Osteocyte (in vitro differentiated cells): ENCODE results near the gene RARB. TPM values are rescaled to one million over a fixed set of nuclear protein-coding genes. Genes with fewer than 3 reads are reported as not detected.

Experiments
- DNase-seq: peaks from one replicate; pipeline ENCODE4 v3.0.0; 2021; ENCODE audit warnings: mixed read lengths; ENCODE audit not compliant: unreplicated experiment; ENCODE audit errors: extremely low spot score
- H3K27ac Mint-ChIP-seq: one replicate; pipeline ENCODE4 v1.8.0; 2021; ENCODE audit warnings: mild to moderate bottlenecking, mixed read lengths; ENCODE audit not compliant: unreplicated experiment
- H3K27me3 Mint-ChIP-seq: one replicate; pipeline ENCODE4 v1.8.0; 2021; ENCODE audit warnings: mixed read lengths; ENCODE audit not compliant: unreplicated experiment
- H3K36me3 Mint-ChIP-seq: one replicate; pipeline ENCODE4 v1.8.0; 2021; ENCODE audit warnings: mixed read lengths; ENCODE audit not compliant: unreplicated experiment
- H3K4me1 Mint-ChIP-seq: one replicate; pipeline ENCODE4 v1.8.0; 2021; ENCODE audit warnings: mixed read lengths; ENCODE audit not compliant: unreplicated experiment
- H3K4me3 Mint-ChIP-seq: one replicate; pipeline ENCODE4 v1.8.0; 2021; ENCODE audit warnings: mild to moderate bottlenecking, moderate library complexity, mixed read lengths; ENCODE audit not compliant: unreplicated experiment
- H3K9me3 Mint-ChIP-seq: one replicate; pipeline ENCODE4 v1.8.0; 2021; ENCODE audit warnings: mixed read lengths; ENCODE audit not compliant: unreplicated experiment
- CTCF ChIP-seq: fragments of 200-600 bp; sonication (generic); IDR thresholded peaks from 2 replicates; pipeline ENCODE4 v1.5.0; 2021; ENCODE audit warnings: antibody characterized with exemption, mild to moderate bottlenecking, moderate library complexity
- total RNA-seq: library from RNA; stranded (reverse); gene quantifications from 2 replicates; pipeline ENCODE4 v1.2.1, GENCODE V29; 2021

RARB gene
- total RNA-seq, 1 donor from 2014 or later: 4.8 TPM

GRCh38 chr3:25571285-25571684 is 143.2 kb downstream of the RARB start:
- H3K4me1 Mint-ChIP-seq: peaks cover 60% of the 10 kb centered on the region
- H3K27me3 Mint-ChIP-seq: no peaks in the 10 kb centered on the region
- no peak for TF ChIP-seq CTCF
- H3K27ac Mint-ChIP-seq: peak overlapping the region; percentile 13
- H3K4me3 Mint-ChIP-seq: no peak overlapping the region
- H3K9me3 Mint-ChIP-seq: no peaks in the 10 kb centered on the region
- no peaks in the 10 kb centered on the region for H3K36me3 Mint-ChIP-seq
- DNase-seq: no peak

GRCh38 chr3:25572336-25572735 is 144.3 kb downstream of the RARB start:
- Mint-ChIP-seq H3K4me1 (peaks cover 60% of the 10 kb centered on the region), H3K36me3 (peaks cover 2% of the 10 kb centered on the region), H3K27me3 (no peaks in the 10 kb centered on the region), H3K27ac (peak overlapping the region; percentile 98), H3K4me3 (no peak overlapping the region), H3K9me3 (no peaks in the 10 kb centered on the region)
- no peak for TF ChIP-seq CTCF
- no peak for DNase-seq

- Mint-ChIP-seq H3K27ac (peak overlapping the region; percentile 98), H3K27me3 (no peaks in the 10 kb centered on the region), H3K36me3 (peaks cover 2% of the 10 kb centered on the region), H3K4me1 (peaks cover 60% of the 10 kb centered on the region), H3K9me3 (no peaks in the 10 kb centered on the region), H3K4me3 (peak overlapping the region; percentile 11)
- TF ChIP-seq CTCF: no peak
- DNase-seq: no peak
Measured at GRCh38 chr3:25572919-25573385, 144.9 kb downstream of the RARB start.

GRCh38 chr3:25573386-25574171 is 145.5 kb downstream of the RARB start:
- Mint-ChIP-seq H3K36me3 (peaks cover 4% of the 10 kb centered on the region), H3K4me1 (peaks cover 56% of the 10 kb centered on the region), H3K9me3 (no peaks in the 10 kb centered on the region), H3K27me3 (no peaks in the 10 kb centered on the region), H3K27ac (peak overlapping the region; percentile 98), H3K4me3 (peak overlapping the region; percentile 11)
- DNase-seq: no peak
- TF ChIP-seq CTCF: no peak

GRCh38 chr3:25574172-25574765 is 146.2 kb downstream of the RARB start:
- no peak for DNase-seq
- H3K4me3 Mint-ChIP-seq: no peak overlapping the region
- H3K9me3 Mint-ChIP-seq: no peaks in the 10 kb centered on the region
- peak overlapping the region; percentile 98 for H3K27ac Mint-ChIP-seq
- no peak for TF ChIP-seq CTCF
- peaks cover 4% of the 10 kb centered on the region for H3K36me3 Mint-ChIP-seq
- H3K4me1 Mint-ChIP-seq: peaks cover 49% of the 10 kb centered on the region
- H3K27me3 Mint-ChIP-seq: no peaks in the 10 kb centered on the region
